ENCODE data around the gene CCDC171.

DNA sequence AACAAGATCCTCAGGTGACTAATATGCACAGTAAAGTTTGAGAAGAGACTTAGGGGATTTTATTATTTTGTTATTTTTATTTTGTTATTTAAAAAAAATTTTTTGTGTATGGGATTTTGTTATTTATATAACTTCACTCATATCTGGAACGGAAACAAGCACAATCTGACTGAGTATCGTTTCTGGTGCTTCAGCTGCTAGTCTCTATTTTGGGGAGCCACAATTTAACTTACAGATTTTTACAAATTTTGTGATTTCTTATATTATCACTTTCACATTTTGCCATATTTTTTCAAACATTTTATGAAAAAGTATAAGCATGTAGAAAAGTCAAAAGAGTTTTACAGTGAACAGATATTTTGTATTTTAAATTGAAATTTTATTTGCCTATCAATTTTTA, 208.7 kb downstream of the CCDC171 start:
- TF ChIP-seq EZH2phosphoT487 (IDR thresholded peaks at IDR 0.05; ENCODE audit: unreplicated experiment) (no peak), POLR2AphosphoS5 (IDR thresholded peaks at IDR 0.05; ENCODE audit: low read depth) (no peak), NANOG (IDR thresholded peaks at IDR 0.05; ENCODE audit: borderline replicate concordance) (no peak), EZH2 (IDR thresholded peaks at IDR 0.05; ENCODE audit: low read depth, unreplicated experiment) (no peak), JUNB (IDR thresholded peaks at IDR 0.05; ENCODE audit: unreplicated experiment) (no peak), STAT1 (IDR thresholded peaks at IDR 0.05; ENCODE audit: unreplicated experiment) (no peak), ZNF114 (CRISPR knock-in tag; IDR thresholded peaks at IDR 0.05) (no peak), ZNF331 (CRISPR knock-in tag; IDR thresholded peaks at IDR 0.05; ENCODE audit: low read depth) (no peak)
- TF ChIP-seq, protein P1, sequence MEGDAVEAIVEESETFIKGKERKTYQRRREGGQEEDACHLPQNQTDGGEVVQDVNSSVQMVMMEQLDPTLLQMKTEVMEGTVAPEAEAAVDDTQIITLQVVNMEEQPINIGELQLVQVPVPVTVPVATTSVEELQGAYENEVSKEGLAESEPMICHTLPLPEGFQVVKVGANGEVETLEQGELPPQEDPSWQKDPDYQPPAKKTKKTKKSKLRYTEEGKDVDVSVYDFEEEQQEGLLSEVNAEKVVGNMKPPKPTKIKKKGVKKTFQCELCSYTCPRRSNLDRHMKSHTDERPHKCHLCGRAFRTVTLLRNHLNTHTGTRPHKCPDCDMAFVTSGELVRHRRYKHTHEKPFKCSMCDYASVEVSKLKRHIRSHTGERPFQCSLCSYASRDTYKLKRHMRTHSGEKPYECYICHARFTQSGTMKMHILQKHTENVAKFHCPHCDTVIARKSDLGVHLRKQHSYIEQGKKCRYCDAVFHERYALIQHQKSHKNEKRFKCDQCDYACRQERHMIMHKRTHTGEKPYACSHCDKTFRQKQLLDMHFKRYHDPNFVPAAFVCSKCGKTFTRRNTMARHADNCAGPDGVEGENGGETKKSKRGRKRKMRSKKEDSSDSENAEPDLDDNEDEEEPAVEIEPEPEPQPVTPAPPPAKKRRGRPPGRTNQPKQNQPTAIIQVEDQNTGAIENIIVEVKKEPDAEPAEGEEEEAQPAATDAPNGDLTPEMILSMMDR (conservative IDR thresholded peaks at IDR 0.05; ENCODE audit: low read depth in 2 of 2), result no peak
- TF ChIP-seq, protein P2, sequence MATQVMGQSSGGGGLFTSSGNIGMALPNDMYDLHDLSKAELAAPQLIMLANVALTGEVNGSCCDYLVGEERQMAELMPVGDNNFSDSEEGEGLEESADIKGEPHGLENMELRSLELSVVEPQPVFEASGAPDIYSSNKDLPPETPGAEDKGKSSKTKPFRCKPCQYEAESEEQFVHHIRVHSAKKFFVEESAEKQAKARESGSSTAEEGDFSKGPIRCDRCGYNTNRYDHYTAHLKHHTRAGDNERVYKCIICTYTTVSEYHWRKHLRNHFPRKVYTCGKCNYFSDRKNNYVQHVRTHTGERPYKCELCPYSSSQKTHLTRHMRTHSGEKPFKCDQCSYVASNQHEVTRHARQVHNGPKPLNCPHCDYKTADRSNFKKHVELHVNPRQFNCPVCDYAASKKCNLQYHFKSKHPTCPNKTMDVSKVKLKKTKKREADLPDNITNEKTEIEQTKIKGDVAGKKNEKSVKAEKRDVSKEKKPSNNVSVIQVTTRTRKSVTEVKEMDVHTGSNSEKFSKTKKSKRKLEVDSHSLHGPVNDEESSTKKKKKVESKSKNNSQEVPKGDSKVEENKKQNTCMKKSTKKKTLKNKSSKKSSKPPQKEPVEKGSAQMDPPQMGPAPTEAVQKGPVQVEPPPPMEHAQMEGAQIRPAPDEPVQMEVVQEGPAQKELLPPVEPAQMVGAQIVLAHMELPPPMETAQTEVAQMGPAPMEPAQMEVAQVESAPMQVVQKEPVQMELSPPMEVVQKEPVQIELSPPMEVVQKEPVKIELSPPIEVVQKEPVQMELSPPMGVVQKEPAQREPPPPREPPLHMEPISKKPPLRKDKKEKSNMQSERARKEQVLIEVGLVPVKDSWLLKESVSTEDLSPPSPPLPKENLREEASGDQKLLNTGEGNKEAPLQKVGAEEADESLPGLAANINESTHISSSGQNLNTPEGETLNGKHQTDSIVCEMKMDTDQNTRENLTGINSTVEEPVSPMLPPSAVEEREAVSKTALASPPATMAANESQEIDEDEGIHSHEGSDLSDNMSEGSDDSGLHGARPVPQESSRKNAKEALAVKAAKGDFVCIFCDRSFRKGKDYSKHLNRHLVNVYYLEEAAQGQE (IDR thresholded peaks at IDR 0.05; ENCODE audit: unreplicated experiment), result no peak

Data from GM23338 (cell line).